Skeletal muscle cell (primary cell): ENCODE measurements around the gene PPA1.
A peak's percentile ranks its signal among the peaks of the same experiment; 100 is the strongest.
"Not testable (repeated sequence)": the region's sequence is repeated elsewhere in the genome, so short reads cannot be mapped to it uniquely, and the experiment has no call there.

Experiments used
- DNase-seq: peaks from one replicate; pipeline ENCODE4 v3.0.0-alpha.2; 2010; ENCODE audit warnings: low read depth
- H3K4me3 ChIP-seq: 2 replicates; pipeline ENCODE4 v1.5.1; 2011; ENCODE audit warnings: low read depth, mild to moderate bottlenecking, control low read depth, low read length, moderate library complexity

Gene PPA1

DNA sequence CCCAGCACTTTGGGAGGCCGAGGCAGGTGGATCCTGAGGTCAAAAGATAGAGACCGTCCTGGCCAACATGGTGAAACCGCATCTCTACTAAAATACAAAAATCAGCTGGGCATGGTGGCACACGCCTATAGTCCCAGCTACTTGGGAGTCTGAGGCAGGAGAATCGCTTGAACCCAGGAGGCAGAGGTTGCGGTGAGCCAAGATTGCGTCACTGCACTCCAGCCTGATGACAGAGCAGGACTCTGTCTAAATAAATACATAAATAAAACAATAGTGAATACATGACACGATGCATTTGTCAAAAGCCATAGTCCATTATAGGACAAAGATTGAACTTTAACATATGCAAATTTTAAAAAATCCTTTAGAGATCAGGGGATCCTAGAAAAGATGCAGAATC, 54.0 kb downstream of the PPA1 start:
- not testable (repeated sequence) for DNase-seq, H3K4me3 ChIP-seq

DNA sequence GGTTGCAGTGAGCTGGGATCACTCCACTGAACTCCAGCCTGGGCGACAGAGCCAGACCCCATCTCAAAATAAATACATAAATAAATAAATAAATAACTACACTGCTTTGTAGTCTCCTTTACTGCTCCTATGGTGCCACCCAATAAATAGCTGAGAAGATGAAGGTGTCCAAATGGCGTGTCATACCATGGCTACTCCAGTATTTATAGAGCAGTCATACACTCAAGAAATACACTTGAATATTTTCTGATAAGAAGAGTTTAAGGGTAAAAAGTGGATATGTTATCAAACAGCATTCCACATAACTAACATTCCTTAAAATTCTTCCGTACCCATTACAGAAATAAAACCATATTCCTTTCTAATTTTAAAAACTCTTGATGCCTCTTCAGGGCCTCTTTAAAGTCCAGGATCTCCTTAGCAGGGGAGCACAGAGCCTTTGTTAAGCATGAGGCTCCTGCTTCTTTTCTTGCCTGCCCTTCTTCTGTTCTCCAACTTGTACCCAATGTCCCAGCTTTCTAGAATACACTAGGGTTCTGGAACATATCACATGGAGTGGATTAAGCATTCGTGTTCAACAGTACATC, 55.0 kb downstream of the PPA1 start:
- DNase-seq, result no peak
- no peak overlapping the region for H3K4me3 ChIP-seq

DNA sequence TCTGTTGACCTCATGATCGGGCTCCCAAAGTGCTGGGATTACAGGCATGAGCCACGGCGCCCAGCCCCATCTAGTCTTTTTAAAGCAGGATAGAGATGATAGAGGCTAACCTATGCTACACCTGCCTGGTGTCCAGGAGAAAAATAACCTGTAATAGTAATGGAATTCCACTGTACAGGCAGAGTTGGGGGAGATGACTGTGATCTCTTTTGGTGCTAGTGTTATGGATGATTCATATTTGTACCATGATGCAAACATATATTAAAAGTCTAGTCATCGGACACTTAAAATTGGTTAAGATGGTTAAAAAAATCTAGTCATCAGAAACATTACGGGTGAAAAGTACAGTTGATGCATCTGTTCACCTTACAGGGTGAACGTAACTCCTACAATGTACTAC, 56.8 kb downstream of the PPA1 start:
- no peak for DNase-seq
- H3K4me3 ChIP-seq, result no peak overlapping the region

DNA sequence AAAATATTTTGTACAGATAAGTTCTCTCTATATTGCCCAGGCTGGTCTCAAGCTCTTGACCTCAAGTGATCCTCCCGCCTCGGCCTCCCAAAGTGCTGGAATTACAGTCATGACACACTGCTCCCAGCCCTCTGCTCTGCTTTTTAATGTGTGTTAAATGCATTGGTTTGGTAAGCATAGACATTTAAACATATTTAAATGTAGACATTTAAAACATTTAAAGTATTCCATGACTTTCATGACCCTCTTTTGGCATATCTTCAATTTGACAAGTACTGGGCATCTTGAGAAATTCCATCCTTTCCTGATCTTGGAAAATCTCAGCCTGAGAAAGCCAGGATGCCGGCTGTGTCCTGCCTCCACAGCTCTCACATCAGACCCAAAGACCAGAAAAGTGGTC, 57.7 kb downstream of the PPA1 start:
- H3K4me3 ChIP-seq, result no peak overlapping the region
- no peak for DNase-seq

DNA sequence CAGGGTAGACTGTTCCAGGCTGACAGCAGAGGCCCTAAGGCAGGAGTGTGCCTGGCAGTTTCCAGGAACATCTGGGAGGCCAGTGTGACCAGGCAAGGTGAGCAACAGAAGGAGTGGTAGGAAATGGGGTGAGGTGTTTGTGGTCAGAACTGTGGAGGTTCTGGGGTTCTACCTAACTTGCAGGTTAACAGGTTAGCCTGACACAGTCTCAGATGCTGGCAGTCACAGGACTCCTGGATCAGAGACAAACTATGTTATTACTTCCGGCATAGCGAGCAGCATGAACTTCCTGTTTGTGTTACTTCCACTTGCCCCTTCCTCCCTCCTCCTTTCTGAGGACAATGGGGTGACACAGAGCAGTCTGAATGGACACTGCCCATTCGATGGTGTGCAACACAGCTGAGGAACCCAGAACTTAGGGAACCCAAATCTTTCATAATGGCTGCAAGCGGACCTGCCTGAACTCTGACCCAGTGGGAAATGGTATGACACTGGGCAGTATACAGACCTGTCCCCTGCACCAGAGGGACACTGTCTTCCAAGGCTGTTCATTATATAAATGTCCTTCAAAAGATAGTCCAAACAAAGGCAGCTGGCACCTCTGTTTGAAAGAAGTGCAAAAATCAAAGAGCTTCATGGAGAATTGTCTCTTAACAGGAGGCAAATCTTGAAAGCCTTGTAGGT, 59.0 kb downstream of the PPA1 start:
- no peak overlapping the region for H3K4me3 ChIP-seq
- DNase-seq, result no peak

DNA sequence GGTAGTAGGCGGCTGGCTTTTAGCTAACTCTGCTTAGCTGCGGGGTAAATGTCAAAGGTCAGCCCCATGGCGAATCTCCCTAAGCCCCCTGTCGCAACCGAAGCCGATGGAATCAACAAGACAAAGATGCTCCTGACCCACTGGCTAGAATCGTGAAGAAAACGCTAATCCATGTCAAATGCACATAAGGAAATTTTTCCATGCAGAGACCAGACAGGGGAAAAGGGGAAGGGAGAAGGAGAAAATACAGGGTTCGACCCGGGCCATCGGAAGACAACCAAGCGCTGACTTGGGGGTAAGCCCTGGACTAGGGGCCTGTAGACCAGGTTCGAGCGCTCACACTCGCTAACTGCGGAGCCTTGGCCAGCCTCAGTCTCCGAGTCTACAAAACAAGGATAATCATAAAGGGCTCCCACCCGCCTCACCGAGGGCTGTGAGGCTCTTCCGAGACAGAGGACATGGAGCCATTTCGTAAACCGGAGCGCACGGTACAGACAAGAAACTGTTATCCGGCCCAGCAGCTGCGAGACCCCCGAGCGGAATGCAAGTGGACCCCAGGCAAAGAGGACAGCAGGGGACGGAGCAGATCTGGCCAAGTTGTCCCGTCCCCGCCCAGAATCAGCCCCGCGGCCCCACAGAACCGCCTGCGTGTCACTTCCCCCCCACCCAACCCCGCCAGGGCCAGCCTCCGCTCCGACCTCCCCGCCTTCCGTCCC, 63.4 kb downstream of the PPA1 start:
- H3K4me3 ChIP-seq, result peak overlapping the region; percentile 97
- DNase-seq, result no peak

DNA sequence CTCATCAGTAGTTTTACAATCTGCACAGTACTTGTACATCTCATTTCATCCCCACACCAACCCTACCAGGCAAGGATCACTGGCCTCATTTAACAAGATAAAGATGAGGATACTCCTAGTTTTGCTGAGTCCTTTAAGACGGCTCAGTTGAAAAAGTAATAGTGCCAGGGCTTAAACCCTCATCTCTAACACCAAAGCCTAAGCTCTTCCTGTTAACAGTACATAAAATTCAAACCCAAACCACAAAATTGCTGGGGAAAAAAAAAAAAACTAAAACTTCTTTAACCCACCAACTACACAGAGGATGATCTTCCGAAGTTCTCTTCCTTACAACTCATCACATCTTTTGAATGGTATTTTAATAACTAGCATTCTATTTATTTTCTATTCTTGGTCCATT, 64.2 kb downstream of the PPA1 start:
- peak overlapping the region; percentile 97 for H3K4me3 ChIP-seq
- no peak for DNase-seq

DNA sequence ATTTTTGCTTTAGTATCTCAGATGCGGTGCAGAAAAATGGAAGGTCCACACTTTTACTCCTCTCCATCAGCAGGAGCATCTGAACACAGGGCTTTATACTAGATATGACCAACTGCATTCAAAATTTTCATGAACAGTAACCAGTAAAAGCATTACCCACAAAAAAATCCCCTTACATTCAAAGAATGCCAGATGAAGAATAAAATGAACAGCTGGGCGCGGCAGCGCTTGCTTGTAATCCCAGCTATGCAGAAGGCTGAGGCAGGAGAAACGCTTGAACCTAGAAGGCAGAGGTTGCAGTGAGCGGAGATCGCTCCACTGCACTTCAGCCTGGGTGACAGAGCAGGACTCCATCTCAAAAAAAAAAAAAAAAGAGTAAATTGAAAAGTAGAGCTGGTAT, 66.0 kb downstream of the PPA1 start:
- no peak for DNase-seq
- H3K4me3 ChIP-seq, result no peak overlapping the region

DNA sequence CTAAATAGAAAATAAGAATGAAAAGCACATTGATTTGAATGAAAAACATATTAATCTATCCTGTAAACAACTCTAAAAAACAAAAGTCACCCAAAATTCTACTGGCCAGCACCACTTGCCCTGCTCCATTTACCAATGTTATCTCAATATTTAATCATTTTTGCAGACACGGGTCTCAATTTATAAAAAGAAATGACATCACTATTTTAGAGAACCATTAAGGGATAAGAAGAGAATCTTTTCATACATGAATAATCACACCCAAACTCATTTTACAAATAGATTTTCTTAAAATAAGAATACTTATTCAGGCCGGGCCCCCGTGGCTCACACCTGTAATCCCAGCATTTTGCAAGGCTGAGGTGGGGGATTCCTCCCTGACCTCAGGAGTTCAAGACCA, 66.8 kb downstream of the PPA1 start:
- no peak for DNase-seq

DNA sequence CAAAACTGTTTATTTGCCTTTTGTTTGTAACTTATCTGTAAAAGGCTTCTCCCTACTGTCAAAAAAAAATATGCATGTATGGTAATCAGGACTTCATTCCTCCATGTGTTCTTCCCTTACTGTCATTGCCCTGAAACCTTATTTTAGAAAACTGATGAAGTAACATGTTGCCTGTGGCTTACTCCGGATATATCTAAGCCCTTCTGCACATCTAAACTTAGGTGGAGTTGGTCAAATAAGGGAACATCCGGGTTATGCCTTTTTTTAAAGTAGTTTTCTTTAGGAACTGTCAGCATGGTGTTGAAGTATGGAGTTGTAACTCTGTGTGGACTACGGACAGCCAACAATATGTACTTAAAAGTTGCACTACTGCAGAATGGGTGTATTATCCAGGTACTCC, 69.1 kb downstream of the PPA1 start:
- no peak overlapping the region for H3K4me3 ChIP-seq
- DNase-seq, result no peak

More for the DNA sequence above, 66.8 kb downstream of the PPA1 start:
- H3K4me3 ChIP-seq, result no peak overlapping the region

DNA sequence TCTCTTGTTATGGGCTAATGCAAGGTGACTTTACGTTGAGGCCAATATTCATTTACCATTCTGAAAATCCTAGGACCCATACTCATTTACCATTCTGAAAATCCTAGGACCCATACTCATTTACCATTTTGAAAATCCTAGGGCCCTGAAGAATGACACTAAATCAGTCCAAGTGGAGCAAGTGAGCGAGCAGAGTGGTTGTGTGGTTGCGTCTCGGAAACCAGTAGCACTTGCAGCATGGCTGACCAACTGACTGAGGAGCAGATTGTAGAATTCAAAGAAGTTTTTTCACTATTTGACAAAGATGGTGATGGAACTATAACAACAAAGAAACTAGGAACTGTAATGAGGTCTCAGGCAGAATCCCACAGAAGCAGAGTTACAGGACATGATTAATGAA, 69.8 kb downstream of the PPA1 start:
- no peak for DNase-seq
- no peak overlapping the region for H3K4me3 ChIP-seq

DNA sequence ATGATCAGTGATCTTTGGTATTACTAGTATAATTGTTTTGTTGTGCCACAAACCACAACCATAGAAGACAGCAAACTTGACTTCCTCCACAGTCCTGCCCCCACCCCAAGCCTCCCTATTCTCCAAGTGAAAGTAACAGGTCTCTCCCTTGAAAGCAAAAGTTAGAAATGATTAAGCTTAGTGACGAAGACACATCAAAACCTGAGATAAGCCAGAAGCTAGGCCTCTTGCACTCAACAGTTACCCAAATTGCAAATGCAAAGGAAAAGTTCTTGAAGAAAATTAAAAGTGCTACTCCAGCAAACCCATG, 70.4 kb downstream of the PPA1 start:
- DNase-seq, result no peak
- no peak overlapping the region for H3K4me3 ChIP-seq

DNA sequence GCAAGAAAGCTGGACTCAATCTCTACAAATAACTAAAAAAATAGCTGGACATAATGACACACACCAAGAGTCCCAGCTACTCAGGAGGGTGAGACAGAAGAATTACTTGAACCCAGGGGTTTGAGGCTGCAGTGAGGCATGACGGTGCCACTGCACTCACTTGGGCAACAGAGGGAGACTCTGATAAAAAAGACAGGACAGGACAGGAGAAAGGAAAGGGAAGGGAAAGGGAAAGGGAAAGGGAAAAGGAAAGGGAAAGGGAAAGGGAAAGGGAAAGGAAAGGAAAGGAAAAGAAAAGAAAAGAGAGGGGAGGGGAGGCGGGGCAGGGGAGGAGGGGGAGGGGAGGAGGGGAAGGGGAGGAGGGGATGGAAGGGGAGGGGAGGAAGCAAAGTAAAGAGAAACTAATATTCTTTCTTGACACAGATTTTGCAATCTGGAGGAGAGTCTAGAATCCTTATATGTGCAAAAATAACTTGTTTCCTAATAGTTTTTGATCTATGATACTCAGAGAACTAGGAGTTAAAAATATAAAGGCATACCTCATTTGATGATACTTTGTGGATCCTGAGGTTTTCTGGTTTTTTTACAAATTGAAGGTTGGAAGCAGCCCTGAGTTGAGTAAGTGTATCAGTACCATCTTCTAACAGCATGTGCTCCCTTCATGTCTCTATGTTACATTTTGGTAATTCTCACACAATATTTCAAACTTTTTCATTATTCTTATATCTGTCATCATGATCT, 70.9 kb downstream of the PPA1 start:
- no peak overlapping the region for H3K4me3 ChIP-seq
- no peak for DNase-seq

DNA sequence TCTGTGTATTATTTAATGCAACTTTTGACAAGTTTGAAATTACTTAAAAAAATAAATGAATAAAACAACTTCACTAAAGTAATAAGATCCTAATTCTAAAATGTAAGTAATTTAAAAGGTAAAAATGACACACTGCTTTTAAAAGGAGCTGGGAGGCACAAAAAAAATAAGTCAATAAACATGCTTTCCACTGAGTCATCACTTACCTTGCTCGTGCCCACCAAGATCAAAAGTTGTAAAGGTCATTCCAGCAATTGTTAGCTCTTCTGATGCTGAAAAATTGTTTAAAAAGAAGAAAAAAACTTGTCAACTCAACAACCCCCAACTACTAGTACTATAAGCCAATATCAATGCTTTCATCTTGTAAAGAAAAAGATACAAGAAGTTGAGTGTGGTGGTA, 72.4 kb downstream of the PPA1 start:
- H3K4me3 ChIP-seq, result no peak overlapping the region
- no peak for DNase-seq

DNA sequence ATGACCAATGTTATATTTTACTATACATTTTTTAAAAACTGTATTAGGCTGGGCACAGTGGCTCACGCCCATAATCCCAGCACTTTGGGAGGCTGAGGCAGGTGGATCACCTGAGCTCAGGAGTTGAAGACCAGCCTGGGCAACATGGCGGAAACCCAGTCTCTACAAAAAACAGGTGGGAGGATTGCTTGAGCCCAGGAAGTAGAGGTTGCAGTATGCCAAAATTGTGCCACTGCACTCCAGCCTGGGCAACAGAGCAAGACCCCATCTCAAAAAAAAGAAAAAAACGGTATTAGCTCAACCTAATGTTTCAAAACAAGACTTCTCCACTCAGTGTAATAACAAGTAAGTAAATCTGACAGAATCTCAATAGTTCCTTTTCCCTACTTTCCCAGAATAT, 73.9 kb downstream of the PPA1 start:
- not testable (repeated sequence) for DNase-seq

DNA sequence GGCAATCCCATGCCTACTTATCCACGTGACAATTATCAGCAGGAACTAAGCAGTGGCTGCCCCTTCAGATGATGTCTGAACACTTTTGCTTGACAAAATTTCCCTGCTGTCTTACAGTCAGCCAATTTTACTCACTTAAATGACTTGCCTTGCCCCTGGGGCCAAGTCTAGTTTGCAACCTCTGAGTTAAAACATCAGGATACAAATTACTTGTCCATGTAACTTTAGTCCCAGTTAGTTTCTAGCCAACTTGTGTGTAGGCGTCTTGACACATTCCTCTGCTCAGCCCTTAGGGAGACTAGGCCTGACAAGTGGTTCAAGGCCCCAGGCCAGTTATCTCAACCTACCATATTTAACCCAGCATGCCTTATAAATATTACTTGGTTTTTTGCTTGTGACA, 75.1 kb downstream of the PPA1 start:
- DNase-seq, result no peak
- no peak overlapping the region for H3K4me3 ChIP-seq

More for the DNA sequence above, 73.9 kb downstream of the PPA1 start:
- H3K4me3 ChIP-seq, result not testable (repeated sequence)

DNA sequence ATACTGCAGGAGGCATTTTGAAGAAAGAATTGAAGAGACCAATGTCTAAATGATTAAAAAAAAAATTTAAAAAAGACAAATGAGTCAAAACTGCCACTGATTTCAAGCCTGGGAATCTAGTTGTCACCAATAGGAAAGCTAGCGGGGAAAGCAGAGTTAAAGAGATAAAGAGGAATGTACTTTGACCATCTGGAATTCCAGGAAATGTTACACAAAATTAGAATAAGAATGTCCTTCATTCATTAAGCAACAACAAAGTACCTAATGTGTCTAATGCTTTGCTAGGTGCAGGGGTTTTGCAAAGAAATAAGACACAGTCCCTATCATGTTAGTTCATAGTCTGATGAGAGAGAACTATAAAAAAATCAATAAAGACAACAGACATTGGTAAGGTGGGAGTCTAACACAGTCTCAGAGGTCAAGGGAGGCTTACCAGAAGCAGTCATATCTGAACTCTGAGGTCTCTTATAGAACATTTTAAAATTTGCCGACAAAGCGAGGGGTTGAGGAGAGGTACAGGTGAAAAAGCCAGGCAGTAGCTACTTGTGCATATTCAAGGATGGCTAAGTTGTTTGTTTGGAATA, 77.9 kb downstream of the PPA1 start:
- no peak for DNase-seq
- H3K4me3 ChIP-seq, result no peak overlapping the region
